H1 (cell line): ENCODE results near the gene ARHGEF26. TPM values are rescaled to one million over a fixed set of nuclear protein-coding genes. Genes with fewer than 3 reads are reported as not detected.

Source experiments
- BACH1 ChIP-seq: IDR thresholded peaks from 2 replicates; pipeline ENCODE4 v1.6.1; 2012; ENCODE audit warnings: low read length, improper control_type of control experiment
- KDM4A ChIP-seq: IDR thresholded peaks from one replicate; pipeline ENCODE4 v1.7.1; 2012; ENCODE audit warnings: low read depth, mild to moderate bottlenecking, moderate library complexity, low read length, inconsistent platforms; ENCODE audit not compliant: severe bottlenecking
- MAFK ChIP-seq: IDR thresholded peaks from 2 replicates; pipeline ENCODE4 v1.6.1; 2012; ENCODE audit warnings: low read depth, mild to moderate bottlenecking, improper control_type of control experiment, low read length
- POLR2A ChIP-seq, 2 experiments: IDR thresholded peaks; 1 replicate in 1 of 2; 2 replicates in 1 of 2; pipeline ENCODE4 v1.6.1; 2011; ENCODE audit warnings: low read depth in 2 of 2, low read length in 2 of 2, mild to moderate bottlenecking in 2 of 2; ENCODE audit errors: control extremely low read depth in 1 of 2
- POLR2AphosphoS5 ChIP-seq: IDR thresholded peaks from 2 replicates; pipeline ENCODE4 v1.6.1; 2011; ENCODE audit warnings: low read depth, low read length
- YY1 ChIP-seq: IDR thresholded peaks from 2 replicates; pipeline ENCODE4 v1.6.1; 2011; ENCODE audit warnings: low read depth, mild to moderate bottlenecking, low read length
- polyA plus RNA-seq, 7 experiments: library from polyadenylated mRNA; depleted of rRNA in 3 of 7; stranded (reverse) in 5 of 7; unstranded in 2 of 7; fragments of >200 nt in 5 of 7; fragments of 200-250 nt in 2 of 7; gene quantifications; 1 replicate in 5 of 7; 2 replicates in 1 of 7; 4 replicates in 1 of 7; pipeline versions ENCODE4 v1.2.1 to v1.2.3, GENCODE V29; 2011 to 2013; ENCODE audit warnings: missing spikeins in 2 of 7, mixed read lengths in 2 of 7
- total RNA-seq: library from RNA; stranded (reverse); fragmentation: NEBNext Ultra II Directional; extraction: Animal tissue kit (Norgen Biotek cat#: 25700); gene quantifications from 2 replicates; pipeline ENCODE4 v1.2.1, GENCODE V29; 2021
- TF ChIP-seq, protein P1 (sequence below): IDR thresholded peaks from 2 replicates; pipeline ENCODE4 v1.6.1; 2012; ENCODE audit warnings: low read length, inconsistent platforms
- TF ChIP-seq, protein P2 (sequence below): IDR thresholded peaks from 2 replicates; pipeline ENCODE4 v1.6.1; 2012; ENCODE audit warnings: inconsistent platforms

ARHGEF26 gene
- total and polyA plus RNA-seq, 2 of the 8 experiments (the other 6 are each of a cell fraction or from before 2014, with no cell fraction given) = 3.1 to 15.6 TPM

DNA sequence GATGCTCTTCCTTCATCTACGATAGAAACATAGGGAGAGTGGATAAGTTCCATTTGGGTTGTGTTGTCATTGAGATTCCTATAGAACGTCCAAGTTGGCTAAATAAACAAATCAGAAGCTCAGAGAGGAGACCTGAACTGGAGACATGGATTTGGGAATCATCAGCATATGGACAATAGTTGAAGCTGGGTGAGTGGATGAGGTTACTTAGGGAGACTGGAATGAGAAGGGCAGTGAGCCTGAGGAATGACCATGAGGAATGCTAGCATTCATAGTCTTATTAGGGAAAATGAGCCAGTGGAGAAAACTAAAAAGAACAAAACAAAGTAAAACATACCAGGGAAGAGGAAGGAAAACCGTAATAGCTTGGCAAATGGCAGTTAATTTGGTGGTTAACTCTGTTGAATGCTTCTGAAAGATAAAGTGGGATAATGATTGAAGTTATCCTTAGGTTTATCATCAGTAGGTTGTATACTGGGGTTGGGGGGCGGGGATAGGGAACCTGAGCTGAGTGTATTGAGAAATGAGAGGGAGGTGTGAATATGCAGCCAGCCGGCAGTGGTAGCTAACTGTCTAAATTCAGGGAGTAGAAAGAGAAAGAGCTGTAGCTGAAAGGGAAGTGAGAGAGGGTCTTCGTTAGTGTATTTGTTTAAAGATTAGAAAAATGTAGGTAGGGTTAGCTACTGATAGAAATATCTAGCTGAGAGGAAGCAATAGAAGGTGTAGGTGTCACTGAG is 74.6 kb downstream of the ARHGEF26 start (continued):
- TF ChIP-seq MAFK (no peak), YY1 (no peak), POLR2AphosphoS5 (no peak), KDM4A (no peak), POLR2A (IDR thresholded peaks at IDR 0.05; ENCODE audit: control extremely low read depth in 1 of 2, low read depth in 2 of 2, low read length in 2 of 2) (no peak), BACH1 (no peak)
- TF ChIP-seq, protein P1, sequence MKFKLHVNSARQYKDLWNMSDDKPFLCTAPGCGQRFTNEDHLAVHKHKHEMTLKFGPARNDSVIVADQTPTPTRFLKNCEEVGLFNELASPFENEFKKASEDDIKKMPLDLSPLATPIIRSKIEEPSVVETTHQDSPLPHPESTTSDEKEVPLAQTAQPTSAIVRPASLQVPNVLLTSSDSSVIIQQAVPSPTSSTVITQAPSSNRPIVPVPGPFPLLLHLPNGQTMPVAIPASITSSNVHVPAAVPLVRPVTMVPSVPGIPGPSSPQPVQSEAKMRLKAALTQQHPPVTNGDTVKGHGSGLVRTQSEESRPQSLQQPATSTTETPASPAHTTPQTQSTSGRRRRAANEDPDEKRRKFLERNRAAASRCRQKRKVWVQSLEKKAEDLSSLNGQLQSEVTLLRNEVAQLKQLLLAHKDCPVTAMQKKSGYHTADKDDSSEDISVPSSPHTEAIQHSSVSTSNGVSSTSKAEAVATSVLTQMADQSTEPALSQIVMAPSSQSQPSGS = no peak
- TF ChIP-seq, protein P2, sequence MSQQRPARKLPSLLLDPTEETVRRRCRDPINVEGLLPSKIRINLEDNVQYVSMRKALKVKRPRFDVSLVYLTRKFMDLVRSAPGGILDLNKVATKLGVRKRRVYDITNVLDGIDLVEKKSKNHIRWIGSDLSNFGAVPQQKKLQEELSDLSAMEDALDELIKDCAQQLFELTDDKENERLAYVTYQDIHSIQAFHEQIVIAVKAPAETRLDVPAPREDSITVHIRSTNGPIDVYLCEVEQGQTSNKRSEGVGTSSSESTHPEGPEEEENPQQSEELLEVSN = no peak
